ENCODE results near the gene HMCN2. TPM values are rescaled to one million over a fixed set of nuclear protein-coding genes. Genes with fewer than 3 reads are reported as not detected.
A peak's percentile ranks its signal among the peaks of the same experiment; 100 is the strongest.

Gene HMCN2
- total and polyA plus RNA-seq, 2 of the 4 experiments (the other 2 are of a cell fraction), result 0.02 TPM; not detected in 1

- no peak overlapping the region for H2BK5ac ChIP-seq (ENCODE audit: low read depth, low read length, poor library complexity, severe bottlenecking)
- H3K23ac ChIP-seq (ENCODE audit: low read depth, low read length), result no peak overlapping the region
- H4K20me1 ChIP-seq (ENCODE audit: insufficient read depth, low read length), result peaks cover 5% of the 10 kb centered on the region; the same call in 1 of the 2 replicates
- no peak overlapping the region for H3K27ac ChIP-seq (ENCODE audit: insufficient read depth, low read length)
- H2BK120ac ChIP-seq (ENCODE audit: low read depth, low read length), result no peak overlapping the region
- ChIA-PET CTCF (no interaction called here), POLR2A (ENCODE audit: unreplicated experiment) (no interaction called here)
- H3K36me3 ChIP-seq (ENCODE audit: control insufficient read depth, insufficient read depth, low read length), result no peaks in the 10 kb centered on the region
- H2BK20ac ChIP-seq (ENCODE audit: low read depth, low read length), result no peak overlapping the region
- 46% methylated on average over 3 of the region's 7 CpGs; no CpG with 5 or more reads in 1 of the 2 experiments for WGBS, 2 experiments (ENCODE audit: extremely low coverage in 2 of 2, insufficient read length in 1 of 2)
- intact Hi-C loops (cut with micrococcal nuclease), result no loop called here
- ATAC-seq (ENCODE audit: low read depth) (no peak), DNase-seq (peak; percentile 34)
- no peaks in the 10 kb centered on the region; the same call in 1 of the 2 replicates for H3K9me1 ChIP-seq (ENCODE audit: insufficient read depth, low read length)
- no peak overlapping the region for H2AK9ac ChIP-seq (replicated peaks; ENCODE audit: low read depth, low read length, poor library complexity)
- in situ Hi-C loops (cut with MboI; ENCODE audit: low sequenced_read_pairs), result loop anchor here (5.0 kb wide), 1 partner anchor 234 kb away; no protein-coding TSS in a partner anchor
- peak overlapping the region; percentile 46 for H2AFZ ChIP-seq (replicated peaks; ENCODE audit: low read length, poor library complexity)
- H2BK15ac ChIP-seq (ENCODE audit: low read depth, low read length), result no peak overlapping the region
- peaks cover 2% of the 10 kb centered on the region; the same call in 1 of the 2 replicates for H3K27me3 ChIP-seq (ENCODE audit: control insufficient read depth, insufficient read depth, low read length)
- TF ChIP-seq BHLHE40 (IDR thresholded peaks at IDR 0.05; ENCODE audit: low read depth, low read length) (no peak), CTCF (conservative IDR thresholded peaks at IDR 0.05; ENCODE audit: low read depth, low read length) (no peak), USF2 (IDR thresholded peaks at IDR 0.05; ENCODE audit: low read depth, low read length) (no peak), RFX5 (IDR thresholded peaks at IDR 0.05; ENCODE audit: low read depth, low read length) (no peak), CHD1 (IDR thresholded peaks at IDR 0.05; ENCODE audit: low read depth, low read length) (no peak), ELK1 (IDR thresholded peaks at IDR 0.05; ENCODE audit: borderline replicate concordance, low read depth, low read length) (no peak), MAFK (IDR thresholded peaks at IDR 0.05; ENCODE audit: low read depth, low read length) (no peak), CEBPB (IDR thresholded peaks at IDR 0.05; ENCODE audit: low read depth, low read length) (no peak), FOS (IDR thresholded peaks at IDR 0.05; ENCODE audit: low read depth, low read length) (no peak), POLR2A (IDR thresholded peaks at IDR 0.05; ENCODE audit: low read depth, low read length) (no peak), SMC3 (IDR thresholded peaks at IDR 0.05; ENCODE audit: low read depth, low read length) (no peak), NFE2L2 (IDR thresholded peaks at IDR 0.05; ENCODE audit: low read depth, low read length) (no peak), MXI1 (IDR thresholded peaks at IDR 0.05; ENCODE audit: borderline replicate concordance, low read depth, low read length) (no peak), RAD21 (IDR thresholded peaks at IDR 0.05; ENCODE audit: low read length) (no peak), RCOR1 (IDR thresholded peaks at IDR 0.05; ENCODE audit: insufficient replicate concordance, low read length) (no peak), MAZ (IDR thresholded peaks at IDR 0.05; ENCODE audit: borderline replicate concordance, low read depth, low read length) (no peak)
- H3K79me1 ChIP-seq (ENCODE audit: low read depth in 1 of 2, low read length in 2 of 2), result no peaks in the 10 kb centered on the region
- no peak overlapping the region for H3K14ac ChIP-seq (replicated peaks; ENCODE audit: low read depth, low read length)
- H2AK5ac ChIP-seq (ENCODE audit: low read depth, low read length), result no peak overlapping the region
- H4K91ac ChIP-seq (ENCODE audit: insufficient read depth, low read depth, low read length), result no peak overlapping the region
- H3K9ac ChIP-seq (ENCODE audit: low read depth, low read length), result no peak overlapping the region
- H3K56ac ChIP-seq (ENCODE audit: extremely low read depth, insufficient read depth, low read length), result no peak overlapping the region
- H3K4ac ChIP-seq (ENCODE audit: low read depth, low read length), result no peak overlapping the region
- H3K4me3 ChIP-seq (ENCODE audit: insufficient read depth, low read depth, low read length), result no peak overlapping the region
- H3K4me2 ChIP-seq (ENCODE audit: low read depth, low read length), result no peak overlapping the region
- peaks cover 9% of the 10 kb centered on the region for H3K4me1 ChIP-seq (ENCODE audit: control insufficient read depth, insufficient read depth, low read length)
- H3K18ac ChIP-seq (ENCODE audit: low read depth, low read length), result no peak overlapping the region
- no TSS peak for BruUV-seq (replicated peaks)
- H3K9me3 ChIP-seq (ENCODE audit: control insufficient read depth, insufficient read depth, low read length), result no peaks in the 10 kb centered on the region
- H4K5ac ChIP-seq (ENCODE audit: low read depth, low read length), result no peak overlapping the region
- no peak overlapping the region for H4K8ac ChIP-seq (ENCODE audit: low read depth in 2 of 2, low read length in 2 of 2)
- dilution Hi-C loops (cut with HindIII; ENCODE audit: low sequenced_read_pairs, unreplicated experiment), result no loop called here
Measured at GRCh38 chr9:130453487-130453886, 187.9 kb downstream of the HMCN2 start.
